Measurements from ENCODE around the gene MGAT4A.
"Not testable (repeated sequence)": the region's sequence is repeated elsewhere in the genome, so short reads cannot be mapped to it uniquely, and the experiment has no call there.

MGAT4A gene

DNA sequence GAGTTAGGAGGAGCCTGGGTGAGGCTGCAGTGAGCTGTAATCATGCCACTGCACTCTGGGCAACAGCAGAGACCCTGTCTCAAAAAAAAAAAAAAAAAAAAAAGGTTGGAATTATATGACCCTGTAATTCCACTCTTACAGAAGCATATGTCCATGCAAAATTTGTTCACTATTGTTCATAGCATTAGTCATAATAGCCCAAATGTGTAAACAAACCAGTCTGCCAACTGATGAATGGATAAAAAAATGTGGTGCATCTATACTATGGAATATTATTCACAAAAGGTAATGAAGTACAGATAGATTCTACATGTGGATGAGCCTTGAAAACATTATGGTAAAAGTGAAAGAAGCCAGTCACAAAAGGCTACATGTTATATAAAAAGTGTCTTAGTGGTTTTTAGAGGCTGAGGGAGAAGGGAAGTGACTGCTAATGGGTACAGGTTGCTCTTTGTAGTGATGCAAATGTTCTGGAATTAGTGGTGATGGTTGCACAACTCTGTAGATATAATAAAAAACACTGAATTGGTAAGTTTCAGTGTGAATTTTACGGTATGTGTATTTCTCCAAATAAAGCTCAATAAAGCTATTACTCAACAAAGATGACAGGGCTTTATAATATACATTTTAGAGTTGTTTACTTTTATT lies 132.0 kb downstream of the MGAT4A start:
- DNase-seq = no peak

GRCh38 chr2:98594665-98595064 lies 136.3 kb downstream of the MGAT4A start:
- DNase-seq = not testable (repeated sequence)

- DNase-seq = no peak
These were observed 138.4 kb downstream of the MGAT4A start for GRCh38 chr2:98592565-98592964.

GRCh38 chr2:98589489-98589888 lies 141.4 kb downstream of the MGAT4A start:
- no peak for DNase-seq

GRCh38 chr2:98588880-98589431 lies 142.0 kb downstream of the MGAT4A start:
- DNase-seq = no peak

DNA sequence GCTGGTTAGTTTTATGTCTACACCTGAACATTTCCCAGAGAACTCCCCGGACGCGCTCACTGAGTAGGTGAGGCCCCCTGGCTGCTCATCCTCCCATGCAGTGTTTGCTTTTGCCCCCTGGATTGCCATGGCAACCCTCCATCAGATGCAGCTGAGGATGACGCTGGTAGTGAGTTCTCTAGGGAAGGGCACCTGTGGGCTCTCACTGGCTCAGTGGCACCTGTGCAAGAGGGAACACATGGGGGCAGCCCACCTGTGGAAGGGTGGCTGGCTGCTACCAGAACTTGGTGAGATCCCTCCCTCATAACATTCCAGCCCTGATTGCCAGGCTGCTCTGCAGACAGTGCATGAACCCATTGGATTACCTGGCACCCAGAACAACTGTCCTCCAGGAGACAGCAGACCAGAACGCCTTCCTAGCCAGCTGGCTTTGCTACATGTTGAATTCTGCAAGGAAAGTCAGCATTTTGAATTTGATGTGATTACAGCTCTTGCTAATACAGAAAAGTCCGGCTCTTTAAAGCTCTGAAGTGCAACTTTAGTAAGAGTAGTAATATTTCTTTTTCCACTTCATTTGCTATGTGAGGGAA lies 144.3 kb downstream of the MGAT4A start:
- no peak for DNase-seq

DNA sequence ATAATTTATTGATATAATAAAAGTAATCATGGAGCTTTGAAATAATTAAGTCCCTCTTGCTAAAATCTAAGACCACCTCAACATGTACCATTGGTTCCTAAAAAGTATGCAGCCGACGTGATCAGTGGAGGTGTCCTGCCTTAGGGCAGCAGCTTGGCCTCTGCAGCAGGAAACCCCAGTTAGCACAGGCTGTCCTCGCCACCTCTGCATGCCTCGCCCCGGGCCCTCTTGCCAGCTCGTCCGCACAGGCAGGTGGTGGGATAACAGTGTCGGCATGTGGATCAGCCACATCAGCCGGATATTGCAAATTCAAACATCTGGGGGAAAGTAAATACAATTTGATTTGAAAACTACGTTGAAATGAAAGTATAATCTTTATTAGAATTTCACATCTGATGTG lies 145.5 kb downstream of the MGAT4A start:
- no peak for DNase-seq

- no peak for DNase-seq
These were observed 146.9 kb downstream of the MGAT4A start for GRCh38 chr2:98583816-98584618.

- no peak for DNase-seq
These were observed 147.7 kb downstream of the MGAT4A start for GRCh38 chr2:98583276-98583675.

DNA sequence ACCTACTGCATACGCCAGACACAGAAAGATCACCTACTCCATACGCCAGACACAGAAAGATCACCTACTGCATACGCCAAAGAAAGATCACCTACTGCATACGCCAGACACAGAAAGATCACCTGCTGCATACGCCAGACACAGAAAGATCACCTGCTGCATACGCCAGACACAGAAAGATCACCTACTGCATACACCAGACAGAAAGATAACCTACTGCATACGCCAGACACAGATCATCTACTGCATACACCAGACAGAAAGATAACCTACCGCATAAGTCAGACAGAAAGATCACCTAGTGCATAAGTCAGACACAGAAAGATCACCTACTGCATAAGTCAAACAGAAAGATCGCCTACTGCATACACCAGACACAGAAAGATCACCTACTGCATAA lies 148.4 kb downstream of the MGAT4A start:
- DNase-seq = no peak

- DNase-seq = no peak
These were observed 150.2 kb downstream of the MGAT4A start for GRCh38 chr2:98580656-98581284.

DNA sequence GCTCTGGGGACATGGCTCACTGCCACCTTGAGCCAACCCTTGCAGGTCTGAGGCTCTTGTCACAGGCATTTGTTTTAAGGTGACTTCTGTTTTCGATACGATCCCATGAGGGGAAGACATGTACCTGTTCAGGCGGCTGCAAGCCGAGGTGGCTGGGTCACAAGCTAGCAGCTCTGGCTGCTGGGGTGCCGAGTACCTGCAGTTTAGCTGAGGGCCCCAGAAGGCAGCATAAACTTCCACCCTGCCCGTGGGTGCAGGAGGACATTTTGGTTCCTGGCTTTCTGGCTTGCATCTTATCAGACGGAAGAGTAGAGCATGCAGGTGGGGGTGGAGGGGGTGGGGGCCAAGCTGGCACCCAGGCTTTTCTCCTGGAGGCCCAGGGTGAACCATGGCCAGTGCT lies 151.0 kb downstream of the MGAT4A start:
- DNase-seq = no peak

DNA sequence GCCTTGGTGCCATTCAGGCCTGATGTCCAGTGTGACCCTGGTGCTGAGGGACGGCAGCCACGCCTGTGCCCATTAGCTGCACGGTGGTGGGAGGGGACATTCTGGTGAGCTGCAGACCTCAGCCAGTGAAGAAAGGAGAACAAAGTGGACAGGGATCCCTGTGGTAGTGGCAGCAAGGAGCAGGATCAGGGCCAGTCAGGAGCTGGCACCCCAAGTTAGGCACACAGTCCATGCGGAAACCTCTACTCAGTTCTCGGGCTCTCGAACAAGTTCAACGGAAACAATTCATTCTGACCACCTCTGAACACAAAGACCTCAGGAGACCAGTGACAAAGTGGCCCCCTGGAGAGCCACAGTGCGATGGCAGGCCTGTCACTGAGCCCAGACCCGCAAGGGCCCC lies 152.7 kb downstream of the MGAT4A start:
- no peak for DNase-seq

- DNase-seq = no peak
These were observed 153.6 kb downstream of the MGAT4A start for GRCh38 chr2:98577313-98577712.

GRCh38 chr2:98576666-98577312 lies 154.1 kb downstream of the MGAT4A start:
- DNase-seq = no peak

DNA sequence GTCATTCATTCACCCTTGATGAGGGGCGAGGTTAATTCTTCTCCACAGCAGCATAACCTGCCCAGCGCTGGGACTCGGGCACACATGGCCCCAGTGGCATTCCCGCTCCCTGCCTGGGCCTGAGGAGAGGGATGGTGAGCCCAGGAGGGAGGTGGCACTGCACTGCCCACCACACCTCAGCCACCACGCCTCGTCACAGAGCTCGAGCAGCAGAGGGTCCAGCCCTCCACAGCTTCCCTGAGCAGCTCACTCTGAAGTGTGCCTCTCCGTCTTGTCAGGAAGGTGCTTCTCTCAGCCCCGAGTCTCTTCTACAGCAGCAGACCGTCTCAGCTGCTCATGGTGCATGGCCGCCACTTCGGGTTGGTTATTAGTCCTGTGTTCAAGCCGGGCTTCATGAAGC lies 157.5 kb downstream of the MGAT4A start:
- no peak for DNase-seq

- no peak for DNase-seq
These were observed 158.3 kb downstream of the MGAT4A start for GRCh38 chr2:98572676-98573075.

DNA sequence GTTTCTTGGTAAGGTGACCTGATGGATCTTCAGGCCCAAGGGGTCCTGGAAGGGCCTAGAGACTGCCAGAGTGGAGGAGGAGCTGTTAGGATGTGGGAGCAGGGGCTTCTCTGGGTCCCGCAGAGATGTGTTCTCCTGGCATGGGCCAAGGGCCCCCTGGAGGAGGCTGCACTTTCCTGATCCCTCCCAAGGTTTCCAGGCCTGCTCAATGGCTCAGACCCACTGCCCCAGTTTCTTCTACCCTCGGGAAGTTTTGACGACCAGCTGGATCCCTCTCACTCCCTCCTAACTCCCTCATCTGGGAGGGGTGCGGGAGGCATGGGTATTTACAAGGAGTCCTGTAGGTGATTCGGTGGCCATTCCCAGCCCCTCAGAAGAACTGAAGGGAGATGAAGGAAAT lies 158.7 kb downstream of the MGAT4A start:
- DNase-seq = no peak

DNA sequence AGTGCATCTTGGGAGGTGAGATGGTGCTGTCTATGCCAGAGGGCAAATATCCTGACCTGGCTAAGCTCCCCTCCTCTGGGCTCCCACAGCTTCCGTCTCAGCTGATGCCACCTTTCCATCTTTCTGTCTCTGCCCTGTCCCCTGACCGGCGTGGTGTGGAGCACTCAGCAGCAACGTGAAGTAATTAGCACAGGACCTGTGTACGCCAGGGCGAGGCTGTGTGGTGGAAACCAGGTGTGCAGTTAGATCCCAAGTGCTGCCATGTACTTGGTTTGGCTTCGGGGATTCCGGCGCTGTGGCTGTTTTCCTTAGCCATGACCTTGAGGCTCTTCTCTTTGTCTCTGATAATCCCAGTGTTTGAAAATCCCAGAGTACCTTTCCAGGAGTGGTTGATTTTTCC lies 159.1 kb downstream of the MGAT4A start:
- no peak for DNase-seq

- DNase-seq = no peak
These were observed 159.7 kb downstream of the MGAT4A start for GRCh38 chr2:98571121-98571701.

- DNase-seq = no peak
These were observed 160.6 kb downstream of the MGAT4A start for GRCh38 chr2:98570356-98570755.

GRCh38 chr2:98569915-98570314 lies 161.0 kb downstream of the MGAT4A start:
- no peak for DNase-seq
